Liver (tissue), 3 donors: Measurements from ENCODE around the gene TOMM40L.

Source experiments
- ATF3 ChIP-seq: IDR thresholded peaks from 2 replicates; pipeline ENCODE4 v1.6.1; 2016; ENCODE audit warnings: antibody characterized with exemption
- GABPA ChIP-seq, 2 donors: IDR thresholded peaks in 1 of 2; conservative IDR thresholded peaks in 1 of 2; 2 replicates each; pipeline ENCODE4 v1.6.1; 2016; ENCODE audit warnings: antibody characterized with exemption in 2 of 2, mild to moderate bottlenecking in 1 of 2, moderate library complexity in 1 of 2
- RAD21 ChIP-seq, 2 donors: IDR thresholded peaks; 2 replicates each; pipeline ENCODE4 v1.6.1; 2016; ENCODE audit warnings: antibody characterized with exemption in 2 of 2, mild to moderate bottlenecking in 2 of 2
- RXRA ChIP-seq, 2 donors: IDR thresholded peaks; 2 replicates each; pipeline ENCODE4 v1.6.1; 2017 to 2018; ENCODE audit warnings: antibody characterized with exemption in 2 of 2, mild to moderate bottlenecking in 1 of 2
- SP1 ChIP-seq: IDR thresholded peaks from 2 replicates; pipeline ENCODE4 v1.6.1; 2018; ENCODE audit warnings: antibody characterized with exemption, mild to moderate bottlenecking
- TAF1 ChIP-seq: conservative IDR thresholded peaks from 2 replicates; pipeline ENCODE4 v1.6.1; 2016; ENCODE audit warnings: antibody characterized with exemption, mild to moderate bottlenecking
- YY1 ChIP-seq: IDR thresholded peaks from 2 replicates; pipeline ENCODE4 v1.6.1; 2016; ENCODE audit warnings: antibody characterized with exemption, mild to moderate bottlenecking
- TF ChIP-seq, protein P1 (sequence below): fragments of 150-350 bp; IDR thresholded peaks from 2 replicates; pipeline ENCODE4 v1.5.1; 2017; ENCODE audit warnings: improper control_type of control experiment, low read depth, low read length; ENCODE audit not compliant: missing input control
- TF ChIP-seq, protein P2 (sequence below): IDR thresholded peaks from 2 replicates; pipeline ENCODE4 v1.6.1; 2016; ENCODE audit warnings: antibody characterized with exemption, mild to moderate bottlenecking
- TF ChIP-seq, protein P3 (sequence below): IDR thresholded peaks from 2 replicates; pipeline ENCODE4 v1.6.1; 2016; ENCODE audit warnings: antibody characterized with exemption
- donor health status: healthy.
- donor health status: healthy.

DNA sequence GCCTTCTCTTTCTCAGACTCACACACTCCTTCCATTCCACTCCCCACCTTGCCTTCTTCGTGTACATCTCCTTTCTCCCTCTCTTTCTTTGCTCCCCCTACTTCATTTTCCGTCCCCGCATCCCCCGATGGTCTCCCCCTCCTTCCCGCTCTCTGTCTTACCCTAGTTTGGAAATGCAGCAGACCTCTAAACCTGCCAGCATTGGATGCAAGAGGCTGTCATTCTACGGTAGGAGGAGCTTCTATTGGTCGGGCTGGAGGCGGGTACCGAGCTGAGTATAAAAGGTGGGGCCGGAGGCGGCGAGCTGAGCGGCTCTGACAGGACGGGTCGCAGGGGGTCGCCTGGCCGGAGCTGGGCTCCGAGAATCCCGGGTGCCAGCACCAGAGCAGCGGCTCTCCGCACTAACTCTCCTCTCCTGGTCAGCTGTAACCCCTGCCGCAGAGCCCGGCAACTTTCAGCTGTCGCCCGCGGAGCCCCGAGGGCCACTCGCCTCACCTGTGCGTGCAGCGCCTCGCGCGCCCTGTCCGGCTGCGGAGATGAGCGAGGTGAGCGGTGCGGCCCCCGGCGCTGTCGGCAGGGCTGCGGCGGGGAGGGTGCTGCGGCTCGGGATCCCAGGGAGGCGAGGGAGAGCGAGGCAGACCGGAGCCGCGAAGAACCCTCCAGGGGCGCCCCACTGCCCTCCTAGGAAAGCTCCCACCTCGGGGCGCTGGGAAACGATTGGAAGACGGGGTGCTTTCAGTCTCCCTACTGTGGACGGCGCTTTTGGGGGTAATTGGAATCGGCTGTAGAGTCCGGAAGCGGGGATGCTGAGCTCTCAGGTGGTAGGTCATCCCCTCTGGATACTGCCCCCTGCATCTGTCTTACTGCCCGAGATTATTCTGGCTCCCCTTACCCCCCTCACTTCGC is 32.8 kb downstream of the TOMM40L start, which contains the start of gene PCP4L1:
- TF ChIP-seq, protein P1, sequence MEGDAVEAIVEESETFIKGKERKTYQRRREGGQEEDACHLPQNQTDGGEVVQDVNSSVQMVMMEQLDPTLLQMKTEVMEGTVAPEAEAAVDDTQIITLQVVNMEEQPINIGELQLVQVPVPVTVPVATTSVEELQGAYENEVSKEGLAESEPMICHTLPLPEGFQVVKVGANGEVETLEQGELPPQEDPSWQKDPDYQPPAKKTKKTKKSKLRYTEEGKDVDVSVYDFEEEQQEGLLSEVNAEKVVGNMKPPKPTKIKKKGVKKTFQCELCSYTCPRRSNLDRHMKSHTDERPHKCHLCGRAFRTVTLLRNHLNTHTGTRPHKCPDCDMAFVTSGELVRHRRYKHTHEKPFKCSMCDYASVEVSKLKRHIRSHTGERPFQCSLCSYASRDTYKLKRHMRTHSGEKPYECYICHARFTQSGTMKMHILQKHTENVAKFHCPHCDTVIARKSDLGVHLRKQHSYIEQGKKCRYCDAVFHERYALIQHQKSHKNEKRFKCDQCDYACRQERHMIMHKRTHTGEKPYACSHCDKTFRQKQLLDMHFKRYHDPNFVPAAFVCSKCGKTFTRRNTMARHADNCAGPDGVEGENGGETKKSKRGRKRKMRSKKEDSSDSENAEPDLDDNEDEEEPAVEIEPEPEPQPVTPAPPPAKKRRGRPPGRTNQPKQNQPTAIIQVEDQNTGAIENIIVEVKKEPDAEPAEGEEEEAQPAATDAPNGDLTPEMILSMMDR = no peak
- no peak for TF ChIP-seq ATF3
- TF ChIP-seq, protein P2, sequence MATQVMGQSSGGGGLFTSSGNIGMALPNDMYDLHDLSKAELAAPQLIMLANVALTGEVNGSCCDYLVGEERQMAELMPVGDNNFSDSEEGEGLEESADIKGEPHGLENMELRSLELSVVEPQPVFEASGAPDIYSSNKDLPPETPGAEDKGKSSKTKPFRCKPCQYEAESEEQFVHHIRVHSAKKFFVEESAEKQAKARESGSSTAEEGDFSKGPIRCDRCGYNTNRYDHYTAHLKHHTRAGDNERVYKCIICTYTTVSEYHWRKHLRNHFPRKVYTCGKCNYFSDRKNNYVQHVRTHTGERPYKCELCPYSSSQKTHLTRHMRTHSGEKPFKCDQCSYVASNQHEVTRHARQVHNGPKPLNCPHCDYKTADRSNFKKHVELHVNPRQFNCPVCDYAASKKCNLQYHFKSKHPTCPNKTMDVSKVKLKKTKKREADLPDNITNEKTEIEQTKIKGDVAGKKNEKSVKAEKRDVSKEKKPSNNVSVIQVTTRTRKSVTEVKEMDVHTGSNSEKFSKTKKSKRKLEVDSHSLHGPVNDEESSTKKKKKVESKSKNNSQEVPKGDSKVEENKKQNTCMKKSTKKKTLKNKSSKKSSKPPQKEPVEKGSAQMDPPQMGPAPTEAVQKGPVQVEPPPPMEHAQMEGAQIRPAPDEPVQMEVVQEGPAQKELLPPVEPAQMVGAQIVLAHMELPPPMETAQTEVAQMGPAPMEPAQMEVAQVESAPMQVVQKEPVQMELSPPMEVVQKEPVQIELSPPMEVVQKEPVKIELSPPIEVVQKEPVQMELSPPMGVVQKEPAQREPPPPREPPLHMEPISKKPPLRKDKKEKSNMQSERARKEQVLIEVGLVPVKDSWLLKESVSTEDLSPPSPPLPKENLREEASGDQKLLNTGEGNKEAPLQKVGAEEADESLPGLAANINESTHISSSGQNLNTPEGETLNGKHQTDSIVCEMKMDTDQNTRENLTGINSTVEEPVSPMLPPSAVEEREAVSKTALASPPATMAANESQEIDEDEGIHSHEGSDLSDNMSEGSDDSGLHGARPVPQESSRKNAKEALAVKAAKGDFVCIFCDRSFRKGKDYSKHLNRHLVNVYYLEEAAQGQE = peak; percentile 14
- no peak for TF ChIP-seq YY1
- no peak for TF ChIP-seq RXRA (IDR thresholded peaks at IDR 0.05)
- TF ChIP-seq, protein P3, sequence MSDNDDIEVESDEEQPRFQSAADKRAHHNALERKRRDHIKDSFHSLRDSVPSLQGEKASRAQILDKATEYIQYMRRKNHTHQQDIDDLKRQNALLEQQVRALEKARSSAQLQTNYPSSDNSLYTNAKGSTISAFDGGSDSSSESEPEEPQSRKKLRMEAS = no peak
- TF ChIP-seq TAF1 = peak; percentile 78
- TF ChIP-seq GABPA (IDR thresholded peaks at IDR 0.05 in 1 of 2, conservative IDR thresholded peaks at IDR 0.05 in 1 of 2) = no peak
- peak; percentile 53 for TF ChIP-seq SP1
- TF ChIP-seq RAD21 (IDR thresholded peaks at IDR 0.05) = no peak
